ENCODE measurements around the gene STK40. TPM values are rescaled to one million over a fixed set of nuclear protein-coding genes. Genes with fewer than 3 reads are reported as not detected.

STK40 gene
- total and polyA plus RNA-seq, 8 donors, result 14.0 to 57.4 (median 28.4) TPM

- Histone ChIP-seq H3K36me3 (peaks cover 4 to 46% (median 27%) of the 10 kb centered on the region in 4 donors), H3K4me3 (no peak overlapping the region), H3K9me3 (no peaks in the 10 kb centered on the region), H3K27ac (no peak overlapping the region), H3K27me3 (no peaks in the 10 kb centered on the region), H3K4me1 (peaks cover 0 to 21% (median 6%) of the 10 kb centered on the region in 4 donors)
- intact Hi-C loops (cut with DNase I; ENCODE audit: low total_unique reads), result loop anchor here (10.0 kb wide), 1 partner anchor 314 kb away; no protein-coding TSS in a partner anchor
- WGBS, 5 donors, result 77 to 90% (median 85%) methylated on average over 3 of the region's 3 CpGs
- TF ChIP-seq CTCF (IDR thresholded peaks at IDR 0.05) (no peak), POLR2A (IDR thresholded peaks at IDR 0.05) (no peak), EP300 (IDR thresholded peaks at IDR 0.05) (no peak), POLR2AphosphoS5 (IDR thresholded peaks at IDR 0.05) (no peak)
- no peak for DNase-seq
These were observed 33.4 kb upstream of the STK40 start for GRCh38 chr1:36419140-36419539.

GRCh38 chr1:36417931-36418330 lies 32.2 kb upstream of the STK40 start:
- H3K36me3 ChIP-seq, result peaks cover 4 to 34% (median 23%) of the 10 kb centered on the region in 4 donors
- no peak for TF ChIP-seq POLR2AphosphoS5 (IDR thresholded peaks at IDR 0.05)
- TF ChIP-seq POLR2A (IDR thresholded peaks at IDR 0.05), result no peak
- TF ChIP-seq CTCF (IDR thresholded peaks at IDR 0.05), result no peak
- no peak for TF ChIP-seq EP300 (IDR thresholded peaks at IDR 0.05)
- no peaks in the 10 kb centered on the region for H3K27me3 ChIP-seq
- intact Hi-C loops (cut with DNase I; ENCODE audit: low total_unique reads), result loop anchor here (10.0 kb wide), 1 partner anchor 313 kb away; no protein-coding TSS in a partner anchor
- H3K4me1 ChIP-seq, result peaks cover 0 to 21% (median 6%) of the 10 kb centered on the region in 4 donors
- no peak overlapping the region for H3K27ac ChIP-seq
- DNase-seq, result no peak
- WGBS, 5 donors, result 87 to 93% (median 89%) methylated on average over 9 of the region's 9 CpGs
- H3K9me3 ChIP-seq, result no peaks in the 10 kb centered on the region
- H3K4me3 ChIP-seq, result no peak overlapping the region

GRCh38 chr1:36415661-36416326 lies 30.1 kb upstream of the STK40 start:
- no peak for TF ChIP-seq POLR2AphosphoS5 (IDR thresholded peaks at IDR 0.05)
- TF ChIP-seq EP300 (IDR thresholded peaks at IDR 0.05), result no peak
- no peak for TF ChIP-seq POLR2A (IDR thresholded peaks at IDR 0.05)
- no peak for TF ChIP-seq CTCF (IDR thresholded peaks at IDR 0.05)
- intact Hi-C loops (cut with DNase I; ENCODE audit: low total_unique reads), result loop anchor here (10.0 kb wide), 1 partner anchor 311 kb away; no protein-coding TSS in a partner anchor
- Histone ChIP-seq H3K27ac (no peak overlapping the region), H3K4me1 (peaks cover 0 to 15% (median 4%) of the 10 kb centered on the region in 4 donors), H3K27me3 (no peaks in the 10 kb centered on the region), H3K9me3 (no peaks in the 10 kb centered on the region), H3K4me3 (no peak overlapping the region), H3K36me3 (peaks cover 0 to 16% (median 6%) of the 10 kb centered on the region in 4 donors)
- WGBS, 5 donors, result 83 to 88% (median 86%) methylated on average over 15 of the region's 15 CpGs
- DNase-seq, result no peak

GRCh38 chr1:36414384-36414783 lies 28.7 kb upstream of the STK40 start:
- Histone ChIP-seq H3K36me3 (peaks cover 0 to 16% (median 6%) of the 10 kb centered on the region in 4 donors), H3K9me3 (no peaks in the 10 kb centered on the region), H3K4me3 (no peak overlapping the region), H3K27me3 (no peaks in the 10 kb centered on the region), H3K4me1 (peaks cover 0 to 2% (median 0%) of the 10 kb centered on the region in 4 donors), H3K27ac (no peak overlapping the region)
- no peak for DNase-seq
- WGBS, 5 donors, result 82 to 94% (median 91%) methylated on average over 4 of the region's 4 CpGs
- intact Hi-C loops (cut with DNase I; ENCODE audit: low total_unique reads), result loop anchor here (10.0 kb wide), 1 partner anchor 310 kb away; no protein-coding TSS in a partner anchor
- TF ChIP-seq POLR2A (IDR thresholded peaks at IDR 0.05), result no peak
- TF ChIP-seq EP300 (IDR thresholded peaks at IDR 0.05), result no peak
- no peak for TF ChIP-seq POLR2AphosphoS5 (IDR thresholded peaks at IDR 0.05)
- no peak for TF ChIP-seq CTCF (IDR thresholded peaks at IDR 0.05)
